VCaP (cell line): ENCODE results near the gene RHNO1.

Experiments used
- H3K27ac ChIP-seq: fragments of 450-650 bp; 2 replicates; pipeline ENCODE4 v1.5.1; 2017
- TF ChIP-seq, protein P1 (sequence below): fragments of 450-650 bp; conservative IDR thresholded peaks from 2 replicates; pipeline ENCODE4 v1.5.1; 2017; ENCODE audit warnings: mild to moderate bottlenecking, moderate library complexity

Gene RHNO1

DNA sequence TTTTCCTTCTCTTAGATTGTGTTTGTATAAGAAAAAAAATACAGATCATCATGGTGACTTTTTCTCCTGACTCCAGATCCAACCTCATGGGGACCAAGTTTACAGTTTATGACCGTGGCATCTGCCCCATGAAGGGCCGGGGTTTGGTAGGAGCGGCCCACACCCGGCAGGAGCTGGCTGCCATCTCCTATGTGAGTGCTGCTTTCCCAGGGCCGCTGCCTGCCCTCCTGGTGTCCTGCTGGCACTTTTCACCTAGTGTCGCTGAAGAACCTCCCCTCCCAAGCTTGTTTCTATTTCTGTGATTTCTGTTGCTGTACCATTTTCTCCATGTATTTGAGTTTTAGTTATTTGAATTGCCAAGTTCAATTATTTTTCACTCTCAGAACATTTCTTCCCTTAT, 57.3 kb downstream of the RHNO1 start:
- TF ChIP-seq, protein P1, sequence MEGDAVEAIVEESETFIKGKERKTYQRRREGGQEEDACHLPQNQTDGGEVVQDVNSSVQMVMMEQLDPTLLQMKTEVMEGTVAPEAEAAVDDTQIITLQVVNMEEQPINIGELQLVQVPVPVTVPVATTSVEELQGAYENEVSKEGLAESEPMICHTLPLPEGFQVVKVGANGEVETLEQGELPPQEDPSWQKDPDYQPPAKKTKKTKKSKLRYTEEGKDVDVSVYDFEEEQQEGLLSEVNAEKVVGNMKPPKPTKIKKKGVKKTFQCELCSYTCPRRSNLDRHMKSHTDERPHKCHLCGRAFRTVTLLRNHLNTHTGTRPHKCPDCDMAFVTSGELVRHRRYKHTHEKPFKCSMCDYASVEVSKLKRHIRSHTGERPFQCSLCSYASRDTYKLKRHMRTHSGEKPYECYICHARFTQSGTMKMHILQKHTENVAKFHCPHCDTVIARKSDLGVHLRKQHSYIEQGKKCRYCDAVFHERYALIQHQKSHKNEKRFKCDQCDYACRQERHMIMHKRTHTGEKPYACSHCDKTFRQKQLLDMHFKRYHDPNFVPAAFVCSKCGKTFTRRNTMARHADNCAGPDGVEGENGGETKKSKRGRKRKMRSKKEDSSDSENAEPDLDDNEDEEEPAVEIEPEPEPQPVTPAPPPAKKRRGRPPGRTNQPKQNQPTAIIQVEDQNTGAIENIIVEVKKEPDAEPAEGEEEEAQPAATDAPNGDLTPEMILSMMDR, result no peak
- no peak overlapping the region for H3K27ac ChIP-seq

DNA sequence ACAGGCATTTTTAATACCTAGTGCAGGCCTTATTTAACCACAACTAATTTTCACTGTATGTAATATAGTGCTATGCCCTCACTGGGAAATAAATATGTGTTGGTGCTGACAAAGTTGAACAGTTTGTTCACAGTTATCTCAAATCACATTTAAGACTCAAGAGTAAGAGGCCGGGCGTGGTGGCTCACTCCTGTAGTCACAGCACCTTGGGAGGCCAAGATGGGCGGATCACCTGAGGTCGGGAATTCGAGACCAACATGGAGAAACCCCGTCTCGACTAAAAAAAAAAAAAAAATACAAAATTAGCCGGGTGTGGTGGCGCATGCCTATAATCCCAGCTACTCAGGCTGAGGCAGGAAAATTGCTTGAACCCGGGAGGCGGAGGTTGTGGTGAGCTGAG, 59.3 kb downstream of the RHNO1 start:
- TF ChIP-seq, protein P1, result no peak
- no peak overlapping the region for H3K27ac ChIP-seq

DNA sequence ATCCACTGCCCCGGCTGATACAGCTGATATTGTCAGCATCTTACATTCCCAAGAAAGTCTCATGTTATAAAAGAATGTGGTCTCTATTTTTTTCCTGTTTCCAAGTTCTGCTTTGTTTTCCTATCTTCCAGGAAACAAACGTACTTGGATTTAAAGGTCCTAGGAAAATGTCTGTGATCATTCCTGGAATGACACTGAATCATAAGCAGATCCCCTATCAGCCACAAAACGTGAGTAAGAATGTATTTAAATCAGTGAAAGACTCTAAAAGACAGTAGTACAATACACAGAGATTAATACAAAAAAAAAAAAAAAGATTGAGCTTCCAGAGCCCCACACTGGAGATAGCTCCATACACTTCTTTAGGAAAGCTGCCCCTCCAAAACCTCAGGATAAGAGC, 60.5 kb downstream of the RHNO1 start:
- TF ChIP-seq, protein P1, result no peak
- no peak overlapping the region for H3K27ac ChIP-seq
